Measurements from ENCODE around the gene PARPBP.
"Not testable (repeated sequence)": the region's sequence is repeated elsewhere in the genome, so short reads cannot be mapped to it uniquely, and the experiment has no call there.

The PARPBP gene

GRCh38 chr12:102167821-102168604 is 48.0 kb downstream of the PARPBP start:
- no peak for DNase-seq

GRCh38 chr12:102169922-102170621 is 50.1 kb downstream of the PARPBP start:
- DNase-seq, result no peak

GRCh38 chr12:102171951-102172350 is 52.0 kb downstream of the PARPBP start:
- DNase-seq, result no peak

GRCh38 chr12:102172436-102172835 is 52.5 kb downstream of the PARPBP start:
- DNase-seq, result no peak

- DNase-seq, result no peak
Measured at GRCh38 chr12:102174117-102174516, 54.1 kb downstream of the PARPBP start.

GRCh38 chr12:102174761-102175160 is 54.8 kb downstream of the PARPBP start:
- no peak for DNase-seq

- no peak for DNase-seq
Measured at GRCh38 chr12:102182635-102183034, 62.7 kb downstream of the PARPBP start.

GRCh38 chr12:102195826-102196225 is 75.8 kb downstream of the PARPBP start:
- no peak for DNase-seq

- no peak for DNase-seq
Measured at GRCh38 chr12:102197789-102198188, 77.8 kb downstream of the PARPBP start, which contains the start of gene PMCH. TSS of gene PMCH (minus strand) at chr12:102197833. CDS start at chr12:102197770, 63 bp downstream.

- DNase-seq, result no peak
Measured at GRCh38 chr12:102201436-102202061, 81.6 kb downstream of the PARPBP start.

GRCh38 chr12:102202556-102202955 is 82.6 kb downstream of the PARPBP start:
- DNase-seq, result no peak

GRCh38 chr12:102204025-102204424 is 84.0 kb downstream of the PARPBP start:
- no peak for DNase-seq

- DNase-seq, result no peak
Measured at GRCh38 chr12:102215992-102216691, 96.2 kb downstream of the PARPBP start.

GRCh38 chr12:102220736-102221135 is 100.8 kb downstream of the PARPBP start:
- no peak for DNase-seq

GRCh38 chr12:102227954-102228353 is 108.0 kb downstream of the PARPBP start:
- DNase-seq, result no peak

- no peak for DNase-seq
Measured at GRCh38 chr12:102232036-102232435, 112.1 kb downstream of the PARPBP start.

GRCh38 chr12:102232446-102232845 is 112.5 kb downstream of the PARPBP start:
- DNase-seq, result no peak

GRCh38 chr12:102234599-102234998 is 114.6 kb downstream of the PARPBP start:
- no peak for DNase-seq

GRCh38 chr12:102240859-102241258 is 120.9 kb downstream of the PARPBP start:
- DNase-seq, result not testable (repeated sequence)
